Ishikawa (cell line): ENCODE data around the gene TPD52L1.

Experiments
- CEBPB ChIP-seq: IDR thresholded peaks from 2 replicates; pipeline ENCODE4 v1.6.1; 2012
- CREB1 ChIP-seq: IDR thresholded peaks from 2 replicates; pipeline ENCODE4 v1.6.1; 2012; ENCODE audit warnings: low read depth
- EGR1 ChIP-seq: IDR thresholded peaks from 2 replicates; pipeline ENCODE4 v1.6.1; 2012
- EP300 ChIP-seq: IDR thresholded peaks from 2 replicates; pipeline ENCODE4 v1.6.1; 2012; ENCODE audit warnings: borderline replicate concordance
- FOXM1 ChIP-seq: IDR thresholded peaks from 2 replicates; pipeline ENCODE4 v1.6.1; 2012; ENCODE audit warnings: low read depth, borderline replicate concordance
- NFIC ChIP-seq: IDR thresholded peaks from 2 replicates; pipeline ENCODE4 v1.6.1; 2012
- RAD21 ChIP-seq: IDR thresholded peaks from 2 replicates; pipeline ENCODE4 v1.6.1; 2012; ENCODE audit warnings: low read depth
- TAF1 ChIP-seq: IDR thresholded peaks from 2 replicates; pipeline ENCODE4 v1.6.1; 2012; ENCODE audit warnings: low read depth, mild to moderate bottlenecking
- TCF12 ChIP-seq: IDR thresholded peaks from 2 replicates; pipeline ENCODE4 v1.6.1; 2012; ENCODE audit warnings: low read depth
- TEAD4 ChIP-seq: IDR thresholded peaks from 2 replicates; pipeline ENCODE4 v1.6.1; 2012
- YY1 ChIP-seq: IDR thresholded peaks from 2 replicates; pipeline ENCODE4 v1.6.1; 2012; ENCODE audit warnings: low read depth
- ZBTB7A ChIP-seq: IDR thresholded peaks from 2 replicates; pipeline ENCODE4 v1.6.1; 2012; ENCODE audit warnings: low read depth
- TF ChIP-seq, protein P1 (sequence below): IDR thresholded peaks from 2 replicates; pipeline ENCODE4 v1.6.1; 2012
- TF ChIP-seq, protein P2 (sequence below): IDR thresholded peaks from 2 replicates; pipeline ENCODE4 v1.6.1; 2012; ENCODE audit warnings: low read depth, mild to moderate bottlenecking
- TF ChIP-seq, protein P3 (sequence below): IDR thresholded peaks from 2 replicates; pipeline ENCODE4 v1.6.1; 2012

The TPD52L1 gene

GRCh38 chr6:125123051-125123450 lies 30.5 kb upstream of the TPD52L1 start:
- TF ChIP-seq EP300 (no peak), RAD21 (no peak), TCF12 (no peak), CEBPB (no peak), EGR1 (no peak), TEAD4 (no peak), ZBTB7A (no peak), CREB1 (no peak), TAF1 (no peak)
- TF ChIP-seq, protein P1, sequence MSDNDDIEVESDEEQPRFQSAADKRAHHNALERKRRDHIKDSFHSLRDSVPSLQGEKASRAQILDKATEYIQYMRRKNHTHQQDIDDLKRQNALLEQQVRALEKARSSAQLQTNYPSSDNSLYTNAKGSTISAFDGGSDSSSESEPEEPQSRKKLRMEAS = no peak
- TF ChIP-seq, protein P2, sequence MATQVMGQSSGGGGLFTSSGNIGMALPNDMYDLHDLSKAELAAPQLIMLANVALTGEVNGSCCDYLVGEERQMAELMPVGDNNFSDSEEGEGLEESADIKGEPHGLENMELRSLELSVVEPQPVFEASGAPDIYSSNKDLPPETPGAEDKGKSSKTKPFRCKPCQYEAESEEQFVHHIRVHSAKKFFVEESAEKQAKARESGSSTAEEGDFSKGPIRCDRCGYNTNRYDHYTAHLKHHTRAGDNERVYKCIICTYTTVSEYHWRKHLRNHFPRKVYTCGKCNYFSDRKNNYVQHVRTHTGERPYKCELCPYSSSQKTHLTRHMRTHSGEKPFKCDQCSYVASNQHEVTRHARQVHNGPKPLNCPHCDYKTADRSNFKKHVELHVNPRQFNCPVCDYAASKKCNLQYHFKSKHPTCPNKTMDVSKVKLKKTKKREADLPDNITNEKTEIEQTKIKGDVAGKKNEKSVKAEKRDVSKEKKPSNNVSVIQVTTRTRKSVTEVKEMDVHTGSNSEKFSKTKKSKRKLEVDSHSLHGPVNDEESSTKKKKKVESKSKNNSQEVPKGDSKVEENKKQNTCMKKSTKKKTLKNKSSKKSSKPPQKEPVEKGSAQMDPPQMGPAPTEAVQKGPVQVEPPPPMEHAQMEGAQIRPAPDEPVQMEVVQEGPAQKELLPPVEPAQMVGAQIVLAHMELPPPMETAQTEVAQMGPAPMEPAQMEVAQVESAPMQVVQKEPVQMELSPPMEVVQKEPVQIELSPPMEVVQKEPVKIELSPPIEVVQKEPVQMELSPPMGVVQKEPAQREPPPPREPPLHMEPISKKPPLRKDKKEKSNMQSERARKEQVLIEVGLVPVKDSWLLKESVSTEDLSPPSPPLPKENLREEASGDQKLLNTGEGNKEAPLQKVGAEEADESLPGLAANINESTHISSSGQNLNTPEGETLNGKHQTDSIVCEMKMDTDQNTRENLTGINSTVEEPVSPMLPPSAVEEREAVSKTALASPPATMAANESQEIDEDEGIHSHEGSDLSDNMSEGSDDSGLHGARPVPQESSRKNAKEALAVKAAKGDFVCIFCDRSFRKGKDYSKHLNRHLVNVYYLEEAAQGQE = no peak
- TF ChIP-seq, protein P3, sequence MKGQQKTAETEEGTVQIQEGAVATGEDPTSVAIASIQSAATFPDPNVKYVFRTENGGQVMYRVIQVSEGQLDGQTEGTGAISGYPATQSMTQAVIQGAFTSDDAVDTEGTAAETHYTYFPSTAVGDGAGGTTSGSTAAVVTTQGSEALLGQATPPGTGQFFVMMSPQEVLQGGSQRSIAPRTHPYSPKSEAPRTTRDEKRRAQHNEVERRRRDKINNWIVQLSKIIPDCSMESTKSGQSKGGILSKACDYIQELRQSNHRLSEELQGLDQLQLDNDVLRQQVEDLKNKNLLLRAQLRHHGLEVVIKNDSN = no peak

GRCh38 chr6:125123468-125124048 lies 30.0 kb upstream of the TPD52L1 start:
- TF ChIP-seq, protein P3 = no peak
- TF ChIP-seq TCF12 (no peak), FOXM1 (no peak), CEBPB (no peak), EP300 (no peak)
- TF ChIP-seq, protein P2 = no peak

- no peak for TF ChIP-seq TEAD4
These were observed 29.4 kb upstream of the TPD52L1 start for GRCh38 chr6:125124049-125124669.

- TF ChIP-seq CREB1 = no peak
- no peak for TF ChIP-seq TAF1
- no peak for TF ChIP-seq ZBTB7A
- no peak for TF ChIP-seq RAD21
- no peak for TF ChIP-seq FOXM1
- TF ChIP-seq EP300 = no peak
These were observed 24.2 kb upstream of the TPD52L1 start for GRCh38 chr6:125129354-125129753.

GRCh38 chr6:125132058-125132457 lies 21.5 kb upstream of the TPD52L1 start:
- TF ChIP-seq FOXM1 (no peak), NFIC (no peak), CREB1 (no peak), YY1 (no peak), ZBTB7A (no peak), EGR1 (no peak), TEAD4 (no peak), EP300 (no peak), CEBPB (no peak)
- TF ChIP-seq, protein P3 = no peak
- TF ChIP-seq, protein P1 = no peak
- TF ChIP-seq, protein P2 = no peak
